ENCODE measurements around the gene CNOT10.

Gene CNOT10

GRCh38 chr3:32700244-32700643, 15.3 kb downstream of the CNOT10 start (continued):
- TF ChIP-seq ZNF837 (tag by site-specific recombination; IDR thresholded peaks at IDR 0.05), result no peak

- no peak for TF ChIP-seq ZNF362 (tag by site-specific recombination; IDR thresholded peaks at IDR 0.05)
- TF ChIP-seq, protein P1, sequence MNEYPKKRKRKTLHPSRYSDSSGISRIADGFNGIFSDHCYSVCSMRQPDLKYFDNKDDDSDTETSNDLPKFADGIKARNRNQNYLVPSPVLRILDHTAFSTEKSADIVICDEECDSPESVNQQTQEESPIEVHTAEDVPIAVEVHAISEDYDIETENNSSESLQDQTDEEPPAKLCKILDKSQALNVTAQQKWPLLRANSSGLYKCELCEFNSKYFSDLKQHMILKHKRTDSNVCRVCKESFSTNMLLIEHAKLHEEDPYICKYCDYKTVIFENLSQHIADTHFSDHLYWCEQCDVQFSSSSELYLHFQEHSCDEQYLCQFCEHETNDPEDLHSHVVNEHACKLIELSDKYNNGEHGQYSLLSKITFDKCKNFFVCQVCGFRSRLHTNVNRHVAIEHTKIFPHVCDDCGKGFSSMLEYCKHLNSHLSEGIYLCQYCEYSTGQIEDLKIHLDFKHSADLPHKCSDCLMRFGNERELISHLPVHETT (tag by site-specific recombination; IDR thresholded peaks at IDR 0.05), result no peak
- no peaks in the 10 kb centered on the region for H3K9me3 ChIP-seq (ENCODE audit: control insufficient read depth, insufficient read depth, low read depth, low read length)
- no peak overlapping the region for H3K4me3 ChIP-seq (ENCODE audit: low read depth, low read length)
- ChIA-PET CTCF (no interaction called here), POLR2A (no interaction called here)
- H3K4me1 ChIP-seq (ENCODE audit: control insufficient read depth, insufficient read depth, low read length), result no peaks in the 10 kb centered on the region
- H3K36me3 ChIP-seq (ENCODE audit: control insufficient read depth in 2 of 2, insufficient read depth in 1 of 2, low read length in 2 of 2), result peaks cover 5 to 26% of the 10 kb centered on the region in 2 experiments; a peak in 1 of 3 replicates
- H3K27ac ChIP-seq (ENCODE audit: extremely low read depth, low read depth, low read length), result no peak overlapping the region
Measured at GRCh38 chr3:32703491-32703972, 18.5 kb downstream of the CNOT10 start.

GRCh38 chr3:32705232-32705631, 20.2 kb downstream of the CNOT10 start:
- ChIA-PET POLR2A (no interaction called here), CTCF (interaction anchor here (0.5 to 0.7 kb wide), 2 partner anchors 17 to 503 kb away, joined by 3 read pairs; no protein-coding TSS in a partner anchor)
- no peaks in the 10 kb centered on the region for H3K4me1 ChIP-seq (ENCODE audit: control insufficient read depth, insufficient read depth, low read length)
- H3K27ac ChIP-seq (ENCODE audit: extremely low read depth, low read depth, low read length), result no peak overlapping the region
- H3K36me3 ChIP-seq (ENCODE audit: control insufficient read depth in 2 of 2, insufficient read depth in 1 of 2, low read length in 2 of 2), result peaks cover 5 to 38% of the 10 kb centered on the region in 2 experiments; a peak in 2 of 3 replicates
- no peak overlapping the region for H3K4me3 ChIP-seq (ENCODE audit: low read depth, low read length)
- TF ChIP-seq PRDM1 (tag by site-specific recombination; IDR thresholded peaks at IDR 0.05) (no peak), ZBTB44 (tag by site-specific recombination; IDR thresholded peaks at IDR 0.05) (no peak), ZNF830 (tag by site-specific recombination; IDR thresholded peaks at IDR 0.05; ENCODE audit: low read depth) (no peak), ZNF148 (tag by site-specific recombination; IDR thresholded peaks at IDR 0.05; ENCODE audit: borderline replicate concordance) (no peak), ZNF600 (tag by site-specific recombination; IDR thresholded peaks at IDR 0.05) (no peak), ZNF175 (tag by site-specific recombination; IDR thresholded peaks at IDR 0.05) (no peak), MEIS1 (CRISPR knock-in tag; IDR thresholded peaks at IDR 0.05; ENCODE audit: borderline replicate concordance) (no peak), ZNF350 (tag by site-specific recombination; IDR thresholded peaks at IDR 0.05) (no peak)
- TF ChIP-seq, protein P2, sequence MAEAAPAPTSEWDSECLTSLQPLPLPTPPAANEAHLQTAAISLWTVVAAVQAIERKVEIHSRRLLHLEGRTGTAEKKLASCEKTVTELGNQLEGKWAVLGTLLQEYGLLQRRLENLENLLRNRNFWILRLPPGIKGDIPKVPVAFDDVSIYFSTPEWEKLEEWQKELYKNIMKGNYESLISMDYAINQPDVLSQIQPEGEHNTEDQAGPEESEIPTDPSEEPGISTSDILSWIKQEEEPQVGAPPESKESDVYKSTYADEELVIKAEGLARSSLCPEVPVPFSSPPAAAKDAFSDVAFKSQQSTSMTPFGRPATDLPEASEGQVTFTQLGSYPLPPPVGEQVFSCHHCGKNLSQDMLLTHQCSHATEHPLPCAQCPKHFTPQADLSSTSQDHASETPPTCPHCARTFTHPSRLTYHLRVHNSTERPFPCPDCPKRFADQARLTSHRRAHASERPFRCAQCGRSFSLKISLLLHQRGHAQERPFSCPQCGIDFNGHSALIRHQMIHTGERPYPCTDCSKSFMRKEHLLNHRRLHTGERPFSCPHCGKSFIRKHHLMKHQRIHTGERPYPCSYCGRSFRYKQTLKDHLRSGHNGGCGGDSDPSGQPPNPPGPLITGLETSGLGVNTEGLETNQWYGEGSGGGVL (tag by site-specific recombination; IDR thresholded peaks at IDR 0.05), result no peak
- TF ChIP-seq, protein P3, sequence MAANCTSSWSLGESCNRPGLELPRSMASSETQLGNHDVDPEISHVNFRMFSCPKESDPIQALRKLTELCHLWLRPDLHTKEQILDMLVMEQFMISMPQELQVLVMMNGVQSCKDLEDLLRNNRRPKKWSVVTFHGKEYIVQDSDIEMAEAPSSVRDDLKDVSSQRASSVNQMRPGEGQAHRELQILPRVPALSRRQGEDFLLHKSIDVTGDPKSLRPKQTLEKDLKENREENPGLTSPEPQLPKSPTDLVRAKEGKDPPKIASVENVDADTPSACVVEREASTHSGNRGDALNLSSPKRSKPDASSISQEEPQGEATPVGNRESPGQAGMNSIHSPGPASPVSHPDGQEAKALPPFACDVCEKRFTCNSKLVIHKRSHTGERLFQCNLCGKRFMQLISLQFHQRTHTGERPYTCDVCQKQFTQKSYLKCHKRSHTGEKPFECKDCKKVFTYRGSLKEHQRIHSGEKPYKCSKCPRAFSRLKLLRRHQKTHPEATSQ (tag by site-specific recombination; IDR thresholded peaks at IDR 0.05), result no peak
- H3K9me3 ChIP-seq (ENCODE audit: control insufficient read depth, insufficient read depth, low read depth, low read length), result no peaks in the 10 kb centered on the region

Data from HEK293 (cell line).